AML-193 (cell line): ENCODE results near the gene KRT81.

Source experiments
- DNase-seq, 2 experiments: peaks; one replicate each; lab custom pipeline; 2025; lab: John Stamatoyannopoulos, UW

KRT81 gene

DNA sequence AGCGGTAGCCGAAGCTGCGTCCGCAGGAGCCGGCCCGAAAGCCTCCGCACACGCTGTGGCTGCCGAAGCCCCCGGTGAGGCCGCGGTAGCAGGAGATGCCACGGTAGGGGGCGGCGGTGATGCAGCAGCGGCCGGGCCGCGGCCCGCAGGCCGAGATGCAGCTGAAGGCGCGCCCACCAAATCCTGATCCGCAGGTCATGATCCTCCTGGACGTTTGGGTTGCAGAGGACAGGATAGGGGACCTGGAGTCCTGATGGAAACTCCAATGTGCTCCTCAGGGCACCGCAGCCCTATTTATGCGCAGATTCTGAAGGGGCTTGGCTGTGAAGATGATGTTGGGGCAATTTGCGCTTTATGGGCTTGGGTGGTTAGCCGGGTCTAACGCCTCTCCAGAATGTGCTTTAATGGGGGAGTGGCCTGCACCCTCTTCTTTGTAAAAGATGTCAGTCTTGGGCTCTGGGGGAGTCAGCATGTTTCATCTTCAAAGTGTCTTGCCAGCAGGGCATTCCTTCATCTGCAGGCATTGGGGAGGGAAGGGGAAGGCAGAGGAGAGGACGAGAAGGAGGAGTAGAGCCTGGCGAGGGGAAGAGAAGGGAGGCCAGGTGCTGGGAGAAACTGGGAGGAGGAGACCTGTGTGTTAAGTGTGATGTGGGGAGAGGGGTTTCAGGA, at the start of gene KRT81:
Gene KRT81 (minus strand): TSS at position 268 of the 669 bp plus-strand sequence. CDS start 69 bp downstream, at position 199.
- DNase-seq, result no peak

GRCh38 chr12:52338241-52338960, 47.1 kb upstream of the KRT81 start:
- DNase-seq, result no peak

DNA sequence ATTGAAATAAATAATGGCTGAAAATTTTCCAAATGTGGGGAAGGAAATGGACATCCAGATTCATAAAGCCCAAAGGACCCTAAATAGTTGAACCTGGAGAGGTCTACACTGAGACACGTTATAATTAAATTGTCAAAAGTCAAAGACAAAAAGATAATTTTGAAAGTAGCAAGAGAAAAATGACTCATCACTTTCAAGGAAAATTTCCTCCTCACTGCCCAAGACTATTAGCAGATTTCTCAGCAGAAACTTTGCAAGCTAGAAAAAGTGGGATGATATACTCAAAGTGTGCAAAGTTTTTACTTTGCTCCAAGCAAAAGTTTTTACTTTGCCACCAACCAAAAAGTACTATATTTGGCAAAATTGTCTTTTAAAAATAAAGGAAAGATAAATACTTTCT, 45.7 kb upstream of the KRT81 start:
- DNase-seq, result no peak

GRCh38 chr12:52336641-52337040, 45.3 kb upstream of the KRT81 start:
- DNase-seq, result no peak

GRCh38 chr12:52335598-52336262, 44.4 kb upstream of the KRT81 start:
- DNase-seq, result no peak

DNA sequence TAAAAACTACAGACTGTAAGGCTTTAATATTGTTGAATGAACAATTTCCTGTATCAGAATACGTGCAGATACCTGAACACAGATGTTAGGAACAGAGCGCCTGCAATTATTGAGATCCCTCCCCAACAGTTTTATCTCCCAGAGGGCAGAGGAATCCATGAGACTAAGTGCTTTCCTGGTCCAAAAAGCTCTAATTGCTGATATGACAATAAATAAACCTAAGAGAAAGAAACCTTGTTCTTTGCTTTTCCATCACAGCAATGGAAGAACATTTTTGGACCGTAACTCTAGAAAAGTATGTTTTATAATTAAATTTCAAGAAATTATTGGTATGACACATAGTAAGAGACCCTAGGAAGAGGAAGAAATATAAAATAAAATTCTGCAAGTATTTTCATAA, 42.9 kb upstream of the KRT81 start:
- DNase-seq, result no peak

DNA sequence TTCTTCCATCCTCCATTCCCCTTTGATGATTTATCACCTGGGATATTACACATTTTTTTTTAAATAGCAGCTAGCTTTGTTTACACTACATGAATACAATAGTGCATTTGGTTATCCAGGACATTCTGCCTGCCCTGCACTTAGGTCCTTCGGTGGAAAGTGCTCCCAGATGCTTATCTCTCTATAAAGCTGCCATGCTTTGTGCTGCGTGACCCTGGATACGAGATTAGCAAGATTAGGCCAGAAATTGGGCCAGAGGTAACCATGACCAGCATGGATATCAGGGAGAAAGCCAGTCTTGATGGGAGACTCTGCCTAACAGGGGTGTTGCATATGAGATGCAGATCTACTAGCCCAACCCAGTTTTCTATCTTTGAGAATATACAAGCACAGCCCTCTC, 42.0 kb upstream of the KRT81 start:
- no peak for DNase-seq

GRCh38 chr12:52332381-52332780, 41.0 kb upstream of the KRT81 start:
- DNase-seq, result no peak

DNA sequence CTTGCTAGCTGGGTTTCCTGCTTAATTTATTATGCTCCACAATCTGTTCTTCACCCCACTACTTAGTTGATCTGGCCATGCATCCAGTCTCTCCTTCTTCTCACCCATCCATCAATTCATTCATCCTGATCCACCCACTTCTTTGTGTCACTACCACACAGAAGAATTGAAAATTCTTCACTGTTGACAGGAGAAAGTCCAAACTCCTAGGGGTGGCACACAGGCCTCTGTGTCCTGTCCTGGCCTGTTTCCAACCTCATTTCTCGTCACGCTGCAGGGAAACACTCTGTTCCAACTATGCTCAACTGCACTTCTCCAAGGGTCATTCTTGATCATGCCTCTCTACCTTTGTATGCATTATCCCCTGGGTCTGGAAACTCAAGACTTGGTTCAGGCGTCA, 40.5 kb upstream of the KRT81 start:
- DNase-seq, result no peak

DNA sequence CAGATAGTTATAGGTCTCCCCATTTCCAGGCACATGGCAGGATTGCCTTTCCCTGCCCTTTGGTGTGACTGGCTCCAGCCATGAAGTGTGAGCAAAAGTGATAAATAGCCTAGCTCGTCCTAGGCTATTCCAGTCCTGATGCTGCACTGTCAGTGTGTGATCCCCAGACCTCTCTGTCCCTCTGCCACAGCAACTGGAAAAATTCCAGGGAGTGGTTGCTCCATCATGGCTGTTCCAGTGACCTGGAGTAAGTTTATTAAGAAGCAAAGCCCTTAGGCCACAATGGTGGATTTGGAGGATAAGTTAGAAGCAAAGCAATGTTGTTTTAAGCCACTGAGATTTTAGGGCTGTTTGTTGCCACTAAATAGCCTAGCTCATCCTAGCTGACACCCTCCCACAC, 39.7 kb upstream of the KRT81 start:
- DNase-seq, result no peak

- DNase-seq, result no peak
Measured at GRCh38 chr12:52327830-52328500, 36.6 kb upstream of the KRT81 start.

DNA sequence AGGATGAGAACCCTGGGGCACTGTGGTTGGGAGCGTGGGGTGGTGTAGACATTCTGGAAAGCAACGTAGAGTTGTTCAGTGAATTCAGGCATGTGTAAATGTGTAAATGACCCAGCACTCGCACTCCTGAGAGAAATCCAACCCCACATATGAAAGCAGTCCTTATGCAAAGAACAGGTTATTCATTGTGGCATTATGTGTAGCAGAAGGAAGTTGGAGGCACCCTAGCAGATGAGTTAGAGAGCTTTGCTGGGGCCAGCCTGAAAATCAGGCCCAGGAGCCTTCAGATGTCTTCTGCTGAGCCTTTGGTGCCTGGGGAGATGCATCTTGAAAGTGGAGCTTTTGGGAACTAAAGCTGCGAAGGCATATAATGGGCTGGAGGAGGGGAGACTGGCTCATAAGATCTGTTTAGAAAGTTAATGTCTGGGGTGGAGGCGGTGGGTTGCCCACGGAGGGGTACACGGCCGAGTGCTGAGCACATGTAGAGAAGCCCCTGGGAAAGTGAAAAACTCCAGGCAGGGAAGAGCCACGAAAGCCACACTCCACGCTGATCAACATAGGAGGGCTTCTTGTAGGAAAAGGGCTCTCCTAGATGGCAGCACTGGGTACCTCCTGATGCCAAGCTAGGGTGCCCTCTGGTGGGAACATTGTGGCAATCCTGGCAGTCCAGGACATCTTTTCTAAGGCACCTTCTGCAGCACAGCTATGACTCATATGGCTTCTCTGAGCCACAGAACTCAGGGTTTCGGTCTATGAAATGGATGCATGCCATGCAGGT, 35.9 kb upstream of the KRT81 start:
- peak; percentile 77 to 89 for DNase-seq

- no peak for DNase-seq
Measured at GRCh38 chr12:52324153-52324444, 32.8 kb upstream of the KRT81 start.

- no peak for DNase-seq
Measured at GRCh38 chr12:52323416-52324152, 32.2 kb upstream of the KRT81 start.

DNA sequence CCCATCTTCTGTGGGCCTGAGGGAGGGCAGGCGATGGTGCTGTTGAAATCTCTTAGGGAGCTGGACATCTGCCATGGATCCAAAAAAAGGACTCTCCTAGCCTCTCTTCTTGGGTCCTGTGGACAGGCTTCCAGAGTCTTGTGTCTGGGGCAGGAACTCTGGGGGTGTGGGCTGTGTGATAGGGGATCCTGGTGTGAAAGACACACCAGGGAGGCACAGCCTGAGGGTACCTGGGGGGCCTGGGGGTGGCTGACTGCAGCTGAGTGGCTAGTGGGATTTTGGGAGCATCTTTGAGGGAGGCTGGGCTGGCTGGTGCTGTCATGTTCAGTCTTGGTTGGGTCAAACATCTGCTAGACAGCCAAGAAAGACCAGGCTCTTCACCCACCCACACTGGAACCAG, 31.7 kb upstream of the KRT81 start:
- DNase-seq, result no peak

DNA sequence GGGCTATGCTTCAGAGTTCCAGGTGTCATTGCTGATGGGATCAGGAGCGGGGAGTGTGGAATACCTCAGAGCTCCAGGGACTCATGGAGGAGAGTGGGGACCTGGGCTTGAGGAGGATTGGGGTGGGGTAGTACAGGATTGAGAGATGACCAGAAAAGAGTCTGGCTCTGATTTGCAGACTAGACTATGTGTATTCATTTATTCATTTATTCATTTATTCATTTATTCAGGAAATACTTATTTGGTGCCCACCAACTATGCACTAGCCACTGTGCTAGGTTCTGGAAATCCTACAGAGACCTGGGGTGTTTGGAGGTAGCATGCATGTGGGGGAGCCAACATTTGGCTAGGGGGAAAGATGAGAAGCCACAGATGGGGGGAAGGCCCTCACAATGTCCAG, 30.7 kb upstream of the KRT81 start:
- no peak for DNase-seq

- DNase-seq, result no peak
Measured at GRCh38 chr12:52321418-52321817, 30.1 kb upstream of the KRT81 start.

GRCh38 chr12:52320784-52321400, 29.6 kb upstream of the KRT81 start, which contains the start of gene KRT83:
Gene KRT83, minus strand, starts transcription at chr12:52321398. Its CDS starts 63 bp downstream, at chr12:52321335.
- no peak for DNase-seq

DNA sequence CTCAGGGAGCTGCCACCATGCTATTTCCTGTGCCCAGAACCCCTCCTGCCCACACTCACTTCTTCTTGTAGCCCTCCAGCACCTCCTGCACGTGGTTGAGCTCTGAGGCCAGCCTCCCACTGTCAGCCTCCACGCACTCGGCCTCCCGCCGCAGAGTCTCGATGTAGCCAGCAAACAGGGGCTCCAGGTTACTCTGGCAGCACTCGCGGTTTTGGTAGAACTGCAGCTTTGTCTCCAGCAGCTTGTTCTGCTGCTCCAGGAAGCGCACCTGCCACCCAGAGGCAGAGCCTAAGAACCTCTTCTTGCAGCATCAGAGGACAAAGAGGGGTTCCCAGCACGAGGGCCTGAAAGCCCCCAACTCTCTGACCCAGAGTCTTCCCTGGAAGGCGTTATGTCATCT, 27.8 kb upstream of the KRT81 start:
- DNase-seq, result no peak

DNA sequence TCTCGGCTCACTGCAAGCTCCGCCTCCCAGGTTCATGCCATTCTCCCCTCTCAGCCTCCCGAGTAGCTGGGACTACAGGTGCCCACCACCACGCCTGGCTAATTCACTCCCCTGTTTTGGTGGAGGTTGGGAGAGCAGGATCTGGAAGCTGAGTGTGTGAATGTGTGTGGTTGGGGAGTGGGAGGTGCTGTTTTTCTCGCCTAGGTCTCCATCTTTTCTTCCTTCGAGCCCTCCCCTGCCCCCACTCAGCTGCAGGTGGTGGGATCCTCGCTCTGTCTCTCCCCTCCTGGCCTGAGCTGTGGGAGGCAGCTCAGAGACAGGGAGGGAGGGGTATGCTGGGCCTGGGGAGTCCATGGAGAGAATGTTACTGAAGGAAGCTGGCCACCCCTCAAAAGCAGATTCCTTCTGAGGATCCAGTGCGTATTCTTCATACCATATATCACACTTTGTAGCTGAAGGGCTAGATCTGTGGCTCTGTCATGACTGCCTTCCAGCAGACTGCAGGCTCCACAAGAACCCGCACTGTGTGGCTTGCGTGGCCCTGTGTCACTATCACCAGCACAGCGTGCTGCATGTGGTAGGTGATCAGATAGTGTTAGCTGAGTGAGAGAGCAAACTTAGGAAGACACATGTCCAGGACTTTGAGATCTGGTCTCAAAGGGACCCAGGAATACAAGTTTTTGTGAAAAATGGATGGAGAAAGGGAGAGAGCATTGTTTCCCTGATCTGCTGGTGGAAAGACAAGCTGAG, 27.1 kb upstream of the KRT81 start:
- no peak for DNase-seq
